Measurements from ENCODE around the gene SNRPD3. TPM values are rescaled to one million over a fixed set of nuclear protein-coding genes. Genes with fewer than 3 reads are reported as not detected.

SNRPD3 gene
- total RNA-seq: 100 to 1,000 TPM in 1 of 2 donors, 10 to 100 TPM in 1; 91.3 to 128 TPM
- polyA plus RNA-seq: 10 to 100 TPM; 57.2 to 80.6 TPM

DNA sequence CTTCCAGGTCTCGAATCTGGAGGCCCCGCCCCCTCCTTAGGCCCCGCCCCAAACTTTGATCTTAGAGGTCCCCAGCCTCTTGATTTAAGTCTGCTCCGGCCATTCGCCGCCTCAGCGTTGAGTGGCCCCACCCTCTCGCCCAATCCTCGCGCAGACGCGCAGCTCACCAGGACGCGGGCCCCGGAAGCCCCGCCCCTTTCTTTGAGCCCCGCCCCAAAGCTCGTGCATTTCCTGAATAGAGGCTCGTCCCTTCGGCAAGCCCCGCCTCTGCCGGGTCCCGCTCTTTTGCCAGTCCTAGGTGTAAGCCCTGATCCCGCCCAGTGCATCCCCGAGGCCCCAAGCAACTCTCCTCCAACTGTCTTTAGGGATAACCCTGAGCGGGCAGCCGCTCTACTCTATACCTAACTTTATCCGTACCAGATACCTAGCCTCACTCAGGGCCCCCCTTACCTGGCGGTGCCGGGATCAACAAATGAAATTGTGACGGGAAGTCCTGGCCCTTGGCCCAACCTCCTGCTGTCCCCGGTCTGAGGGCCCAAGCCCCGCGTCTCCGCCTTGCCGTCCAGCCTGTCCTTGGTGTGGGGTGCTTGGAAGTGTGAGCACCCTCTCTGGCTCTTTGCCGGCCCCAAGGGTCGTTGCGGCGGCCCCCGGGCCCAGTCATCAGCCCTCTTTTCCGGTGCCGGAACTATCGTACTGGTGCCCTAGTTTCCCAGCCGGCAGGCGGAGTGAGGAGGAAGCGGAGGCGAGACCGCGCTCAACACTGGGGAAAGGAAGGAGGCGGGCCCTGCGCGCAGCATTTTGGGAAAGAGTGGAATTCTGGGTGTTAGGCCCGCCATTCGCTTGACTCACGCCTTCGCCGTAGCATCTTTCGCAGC, at the start of gene SNRPD3:
Gene SNRPD3, plus strand, starts transcription at position 835 of the 875 bp plus-strand sequence. CDS start 1,676 bp downstream, outside the sequence.
- Histone ChIP-seq H3K36me3 (ENCODE audit: control insufficient read depth in 4 of 4, insufficient read depth in 3 of 4, low read depth in 1 of 4, low read length in 3 of 4) (peaks cover 3 to 24% (median 22%) of the 10 kb centered on the region in 4 donors), H3K4me3 (ENCODE audit: low read depth in 1 of 3, low read length in 3 of 3) (peak within 1 kb of the TSS; percentile 89 to 98 (median 96)), H3K27ac (ENCODE audit: low read depth in 1 of 2, low read length in 2 of 2) (peak within 1 kb of the TSS; percentile 97 to 99), H3K9ac (ENCODE audit: low read depth in 1 of 2, low read length in 2 of 2) (peak within 1 kb of the TSS; percentile 96 to 99), H3K9me3 (ENCODE audit: control insufficient read depth in 4 of 4, low read length in 3 of 4) (no peaks in the 10 kb centered on the region), H3K4me1 (ENCODE audit: control insufficient read depth in 4 of 4, insufficient read depth in 4 of 4, low read length in 3 of 4) (peaks cover 11 to 60% (median 42%) of the 10 kb centered on the region in 4 donors), H3K27me3 (ENCODE audit: control insufficient read depth in 4 of 4, insufficient read depth in 4 of 4, low read length in 3 of 4) (no peaks in the 10 kb centered on the region)
- TF ChIP-seq EGR1 (IDR thresholded peaks at IDR 0.05; ENCODE audit: low read depth in 2 of 2) (peak; percentile 71 to 72), JUND (IDR thresholded peaks at IDR 0.05) (no peak), YY1 (IDR thresholded peaks at IDR 0.05) (peak; percentile 96), RXRA (IDR thresholded peaks at IDR 0.05) (peak; percentile 35 to 66), FOXA1 (IDR thresholded peaks at IDR 0.05) (peak; percentile 67), NR2F2 (IDR thresholded peaks at IDR 0.05) (peak; percentile 46), HNF4A (conservative IDR thresholded peaks at IDR 0.05) (peak in 1 of 2 donors; percentile 35), HNF4G (IDR thresholded peaks at IDR 0.05) (no peak), TAF1 (conservative IDR thresholded peaks at IDR 0.05) (peak; percentile 86), FOXA2 (IDR thresholded peaks at IDR 0.05) (no peak), RAD21 (IDR thresholded peaks at IDR 0.05) (peak; percentile 47 to 66), SP1 (IDR thresholded peaks at IDR 0.05) (peak; percentile 47), GABPA (IDR thresholded peaks at IDR 0.05 in 1 of 2, conservative IDR thresholded peaks at IDR 0.05 in 1 of 2) (peak; percentile 77 to 94)
- TF ChIP-seq, protein P1, sequence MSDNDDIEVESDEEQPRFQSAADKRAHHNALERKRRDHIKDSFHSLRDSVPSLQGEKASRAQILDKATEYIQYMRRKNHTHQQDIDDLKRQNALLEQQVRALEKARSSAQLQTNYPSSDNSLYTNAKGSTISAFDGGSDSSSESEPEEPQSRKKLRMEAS (IDR thresholded peaks at IDR 0.05): peak; percentile 90
- TF ChIP-seq, protein P2, sequence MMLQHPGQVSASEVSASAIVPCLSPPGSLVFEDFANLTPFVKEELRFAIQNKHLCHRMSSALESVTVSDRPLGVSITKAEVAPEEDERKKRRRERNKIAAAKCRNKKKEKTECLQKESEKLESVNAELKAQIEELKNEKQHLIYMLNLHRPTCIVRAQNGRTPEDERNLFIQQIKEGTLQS (IDR thresholded peaks at IDR 0.05): peak; percentile 39
- TF ChIP-seq, protein P3, sequence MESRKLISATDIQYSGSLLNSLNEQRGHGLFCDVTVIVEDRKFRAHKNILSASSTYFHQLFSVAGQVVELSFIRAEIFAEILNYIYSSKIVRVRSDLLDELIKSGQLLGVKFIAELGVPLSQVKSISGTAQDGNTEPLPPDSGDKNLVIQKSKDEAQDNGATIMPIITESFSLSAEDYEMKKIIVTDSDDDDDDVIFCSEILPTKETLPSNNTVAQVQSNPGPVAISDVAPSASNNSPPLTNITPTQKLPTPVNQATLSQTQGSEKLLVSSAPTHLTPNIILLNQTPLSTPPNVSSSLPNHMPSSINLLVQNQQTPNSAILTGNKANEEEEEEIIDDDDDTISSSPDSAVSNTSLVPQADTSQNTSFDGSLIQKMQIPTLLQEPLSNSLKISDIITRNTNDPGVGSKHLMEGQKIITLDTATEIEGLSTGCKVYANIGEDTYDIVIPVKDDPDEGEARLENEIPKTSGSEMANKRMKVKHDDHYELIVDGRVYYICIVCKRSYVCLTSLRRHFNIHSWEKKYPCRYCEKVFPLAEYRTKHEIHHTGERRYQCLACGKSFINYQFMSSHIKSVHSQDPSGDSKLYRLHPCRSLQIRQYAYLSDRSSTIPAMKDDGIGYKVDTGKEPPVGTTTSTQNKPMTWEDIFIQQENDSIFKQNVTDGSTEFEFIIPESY (IDR thresholded peaks at IDR 0.05): peak; percentile 74
- TF ChIP-seq, protein P4, sequence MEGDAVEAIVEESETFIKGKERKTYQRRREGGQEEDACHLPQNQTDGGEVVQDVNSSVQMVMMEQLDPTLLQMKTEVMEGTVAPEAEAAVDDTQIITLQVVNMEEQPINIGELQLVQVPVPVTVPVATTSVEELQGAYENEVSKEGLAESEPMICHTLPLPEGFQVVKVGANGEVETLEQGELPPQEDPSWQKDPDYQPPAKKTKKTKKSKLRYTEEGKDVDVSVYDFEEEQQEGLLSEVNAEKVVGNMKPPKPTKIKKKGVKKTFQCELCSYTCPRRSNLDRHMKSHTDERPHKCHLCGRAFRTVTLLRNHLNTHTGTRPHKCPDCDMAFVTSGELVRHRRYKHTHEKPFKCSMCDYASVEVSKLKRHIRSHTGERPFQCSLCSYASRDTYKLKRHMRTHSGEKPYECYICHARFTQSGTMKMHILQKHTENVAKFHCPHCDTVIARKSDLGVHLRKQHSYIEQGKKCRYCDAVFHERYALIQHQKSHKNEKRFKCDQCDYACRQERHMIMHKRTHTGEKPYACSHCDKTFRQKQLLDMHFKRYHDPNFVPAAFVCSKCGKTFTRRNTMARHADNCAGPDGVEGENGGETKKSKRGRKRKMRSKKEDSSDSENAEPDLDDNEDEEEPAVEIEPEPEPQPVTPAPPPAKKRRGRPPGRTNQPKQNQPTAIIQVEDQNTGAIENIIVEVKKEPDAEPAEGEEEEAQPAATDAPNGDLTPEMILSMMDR (IDR thresholded peaks at IDR 0.05; ENCODE audit: low read depth, low read length, missing input control): no peak
- TF ChIP-seq, protein P5, sequence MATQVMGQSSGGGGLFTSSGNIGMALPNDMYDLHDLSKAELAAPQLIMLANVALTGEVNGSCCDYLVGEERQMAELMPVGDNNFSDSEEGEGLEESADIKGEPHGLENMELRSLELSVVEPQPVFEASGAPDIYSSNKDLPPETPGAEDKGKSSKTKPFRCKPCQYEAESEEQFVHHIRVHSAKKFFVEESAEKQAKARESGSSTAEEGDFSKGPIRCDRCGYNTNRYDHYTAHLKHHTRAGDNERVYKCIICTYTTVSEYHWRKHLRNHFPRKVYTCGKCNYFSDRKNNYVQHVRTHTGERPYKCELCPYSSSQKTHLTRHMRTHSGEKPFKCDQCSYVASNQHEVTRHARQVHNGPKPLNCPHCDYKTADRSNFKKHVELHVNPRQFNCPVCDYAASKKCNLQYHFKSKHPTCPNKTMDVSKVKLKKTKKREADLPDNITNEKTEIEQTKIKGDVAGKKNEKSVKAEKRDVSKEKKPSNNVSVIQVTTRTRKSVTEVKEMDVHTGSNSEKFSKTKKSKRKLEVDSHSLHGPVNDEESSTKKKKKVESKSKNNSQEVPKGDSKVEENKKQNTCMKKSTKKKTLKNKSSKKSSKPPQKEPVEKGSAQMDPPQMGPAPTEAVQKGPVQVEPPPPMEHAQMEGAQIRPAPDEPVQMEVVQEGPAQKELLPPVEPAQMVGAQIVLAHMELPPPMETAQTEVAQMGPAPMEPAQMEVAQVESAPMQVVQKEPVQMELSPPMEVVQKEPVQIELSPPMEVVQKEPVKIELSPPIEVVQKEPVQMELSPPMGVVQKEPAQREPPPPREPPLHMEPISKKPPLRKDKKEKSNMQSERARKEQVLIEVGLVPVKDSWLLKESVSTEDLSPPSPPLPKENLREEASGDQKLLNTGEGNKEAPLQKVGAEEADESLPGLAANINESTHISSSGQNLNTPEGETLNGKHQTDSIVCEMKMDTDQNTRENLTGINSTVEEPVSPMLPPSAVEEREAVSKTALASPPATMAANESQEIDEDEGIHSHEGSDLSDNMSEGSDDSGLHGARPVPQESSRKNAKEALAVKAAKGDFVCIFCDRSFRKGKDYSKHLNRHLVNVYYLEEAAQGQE (IDR thresholded peaks at IDR 0.05): peak; percentile 87
- DNase-seq (ENCODE audit: low spot score): peak; percentile 100
- whole genome bisulfite sequencing: under 1% methylated on average over 59 of the region's 59 CpGs

All from liver (tissue), 9 donors.